K562 (cell line): ENCODE results near the gene FMO5. TPM values are rescaled to one million over a fixed set of nuclear protein-coding genes. Genes with fewer than 3 reads are reported as not detected.

ENCODE experiments used
- CBFA2T3 ChIP-seq: fragments of 450-650 bp; IDR thresholded peaks from 2 replicates; pipeline ENCODE4 v1.6.1; 2017
- DLX4 ChIP-seq: fragments of 250-450 bp; sonication (Bioruptor Pico); IDR thresholded peaks from 2 replicates; pipeline ENCODE4 v1.6.1; 2021; ENCODE audit warnings: mild to moderate bottlenecking
- L3MBTL2 ChIP-seq: fragments of 450-650 bp; IDR thresholded peaks from 2 replicates; pipeline ENCODE4 v1.6.1; 2016; ENCODE audit warnings: mild to moderate bottlenecking, moderate library complexity
- MYC ChIP-seq, 2 experiments: fragments of 250-450 bp in 1 of 2; sonication (Bioruptor Pico) in 1 of 2; IDR thresholded peaks; 2 replicates each; pipeline versions ENCODE4 v1.5.1 to v1.6.1; 2012 to 2021; ENCODE audit warnings: low read depth in 2 of 2, borderline replicate concordance in 1 of 2, improper control_type of control experiment in 1 of 2, low read length in 1 of 2, mild to moderate bottlenecking in 1 of 2, moderate library complexity in 1 of 2
- NFE2L1 ChIP-seq: fragments of 450-650 bp; IDR thresholded peaks from 2 replicates; pipeline ENCODE4 v1.6.1; 2016; ENCODE audit warnings: missing genetic modification characterization, low read depth, mild to moderate bottlenecking, missing compliant biosample characterization, moderate library complexity, borderline replicate concordance
- RBM22 ChIP-seq: fragments of 200-400 bp; formaldehyde crosslinking; IDR thresholded peaks from 2 replicates; pipeline ENCODE4 v1.6.1; 2018; ENCODE audit warnings: low read length, low read depth; ENCODE audit not compliant: poor library complexity, severe bottlenecking
- STAT5A ChIP-seq: IDR thresholded peaks from 2 replicates; pipeline ENCODE4 v1.6.1; 2012; ENCODE audit warnings: low read length, inconsistent platforms, borderline replicate concordance
- ZMIZ1 ChIP-seq, 2 experiments: fragments of 150-350 bp in 1 of 2; IDR thresholded peaks; 2 replicates each; pipeline ENCODE4 v1.6.1; 2012 to 2016; ENCODE audit warnings: low read depth in 2 of 2, low read length in 2 of 2, mild to moderate bottlenecking in 1 of 2, moderate library complexity in 1 of 2
- ZNF253 ChIP-seq: fragments of 250-450 bp; sonication (Bioruptor Pico); conservative IDR thresholded peaks from 2 replicates; pipeline ENCODE4 v1.6.1; 2021; ENCODE audit warnings: mild to moderate bottlenecking
- polyA plus RNA-seq, 8 experiments: library from polyadenylated mRNA; depleted of rRNA in 4 of 8; stranded (reverse) in 5 of 8; unstranded in 3 of 8; fragments of >200 nt; fragmentation: Nextera tagmentation in 2 of 8; fragmentation: Illumina TruSeq in 1 of 8; extraction: Ambion mirVana in 2 of 8; extraction: Trizol in 1 of 8; gene quantifications; 2 replicates each; pipeline versions ENCODE4 v1.2.1 to v1.2.3, GENCODE V29; 2011 to 2014; ENCODE audit warnings: inconsistent platforms in 1 of 8, missing spikeins in 1 of 8
- total RNA-seq, 7 experiments: library from RNA; depleted of rRNA in 6 of 7; stranded (reverse); fragments of >200 nt in 6 of 7; fragmentation: Illumina TruSeq in 2 of 7; extraction: Trizol in 2 of 7; gene quantifications; 2 replicates each; pipeline versions ENCODE4 v1.2.1 to v1.2.3, GENCODE V29; 2011 to 2021; ENCODE audit warnings: low replicate concordance in 1 of 7
- TF ChIP-seq, protein P1 (sequence below): sonication (generic); formaldehyde crosslinking; IDR thresholded peaks from 2 replicates; pipeline ENCODE4 v1.8.0; 2023; ENCODE audit warnings: mild to moderate bottlenecking, missing genetic modification reagents
- TF ChIP-seq, protein P2 (sequence below): fragments of 450-650 bp; IDR thresholded peaks from 2 replicates; pipeline ENCODE4 v1.6.1; 2014; ENCODE audit warnings: low read depth, mild to moderate bottlenecking, moderate library complexity, borderline replicate concordance
- TF ChIP-seq, protein P3 (sequence below): conservative IDR thresholded peaks from 2 replicates; pipeline ENCODE4 v1.6.1; 2011; ENCODE audit warnings: low read depth, mild to moderate bottlenecking, low read length; ENCODE audit not compliant: control insufficient read depth
- TF ChIP-seq, protein P4 (sequence below): sonication (generic); formaldehyde crosslinking; IDR thresholded peaks from 2 replicates; pipeline ENCODE4 v1.9.0; 2022; ENCODE audit warnings: mild to moderate bottlenecking, missing genetic modification reagents

The FMO5 gene
- total and polyA plus RNA-seq, 9 of the 15 experiments (the other 6 are each of a cell fraction or from before 2014, with no cell fraction given): 0.11 to 0.69 (median 0.19) TPM; not detected in 1

- TF ChIP-seq MYC (IDR thresholded peaks at IDR 0.05; ENCODE audit: low read depth, low read length): peak; percentile 93
- TF ChIP-seq MYC (CRISPR knock-in tag; IDR thresholded peaks at IDR 0.05; ENCODE audit: borderline replicate concordance, low read depth): no peak
- no peak for TF ChIP-seq CBFA2T3
- TF ChIP-seq DLX4 (CRISPR knock-in tag): no peak
- TF ChIP-seq STAT5A: no peak
- TF ChIP-seq, protein P1, sequence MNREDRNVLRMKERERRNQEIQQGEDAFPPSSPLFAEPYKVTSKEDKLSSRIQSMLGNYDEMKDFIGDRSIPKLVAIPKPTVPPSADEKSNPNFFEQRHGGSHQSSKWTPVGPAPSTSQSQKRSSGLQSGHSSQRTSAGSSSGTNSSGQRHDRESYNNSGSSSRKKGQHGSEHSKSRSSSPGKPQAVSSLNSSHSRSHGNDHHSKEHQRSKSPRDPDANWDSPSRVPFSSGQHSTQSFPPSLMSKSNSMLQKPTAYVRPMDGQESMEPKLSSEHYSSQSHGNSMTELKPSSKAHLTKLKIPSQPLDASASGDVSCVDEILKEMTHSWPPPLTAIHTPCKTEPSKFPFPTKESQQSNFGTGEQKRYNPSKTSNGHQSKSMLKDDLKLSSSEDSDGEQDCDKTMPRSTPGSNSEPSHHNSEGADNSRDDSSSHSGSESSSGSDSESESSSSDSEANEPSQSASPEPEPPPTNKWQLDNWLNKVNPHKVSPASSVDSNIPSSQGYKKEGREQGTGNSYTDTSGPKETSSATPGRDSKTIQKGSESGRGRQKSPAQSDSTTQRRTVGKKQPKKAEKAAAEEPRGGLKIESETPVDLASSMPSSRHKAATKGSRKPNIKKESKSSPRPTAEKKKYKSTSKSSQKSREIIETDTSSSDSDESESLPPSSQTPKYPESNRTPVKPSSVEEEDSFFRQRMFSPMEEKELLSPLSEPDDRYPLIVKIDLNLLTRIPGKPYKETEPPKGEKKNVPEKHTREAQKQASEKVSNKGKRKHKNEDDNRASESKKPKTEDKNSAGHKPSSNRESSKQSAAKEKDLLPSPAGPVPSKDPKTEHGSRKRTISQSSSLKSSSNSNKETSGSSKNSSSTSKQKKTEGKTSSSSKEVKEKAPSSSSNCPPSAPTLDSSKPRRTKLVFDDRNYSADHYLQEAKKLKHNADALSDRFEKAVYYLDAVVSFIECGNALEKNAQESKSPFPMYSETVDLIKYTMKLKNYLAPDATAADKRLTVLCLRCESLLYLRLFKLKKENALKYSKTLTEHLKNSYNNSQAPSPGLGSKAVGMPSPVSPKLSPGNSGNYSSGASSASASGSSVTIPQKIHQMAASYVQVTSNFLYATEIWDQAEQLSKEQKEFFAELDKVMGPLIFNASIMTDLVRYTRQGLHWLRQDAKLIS (CRISPR knock-in tag): peak; percentile 90
- no peak for TF ChIP-seq ZNF253 (CRISPR knock-in tag)
- TF ChIP-seq RBM22: peak; percentile 61
- no peak for TF ChIP-seq NFE2L1 (tag)
- TF ChIP-seq, protein P2, sequence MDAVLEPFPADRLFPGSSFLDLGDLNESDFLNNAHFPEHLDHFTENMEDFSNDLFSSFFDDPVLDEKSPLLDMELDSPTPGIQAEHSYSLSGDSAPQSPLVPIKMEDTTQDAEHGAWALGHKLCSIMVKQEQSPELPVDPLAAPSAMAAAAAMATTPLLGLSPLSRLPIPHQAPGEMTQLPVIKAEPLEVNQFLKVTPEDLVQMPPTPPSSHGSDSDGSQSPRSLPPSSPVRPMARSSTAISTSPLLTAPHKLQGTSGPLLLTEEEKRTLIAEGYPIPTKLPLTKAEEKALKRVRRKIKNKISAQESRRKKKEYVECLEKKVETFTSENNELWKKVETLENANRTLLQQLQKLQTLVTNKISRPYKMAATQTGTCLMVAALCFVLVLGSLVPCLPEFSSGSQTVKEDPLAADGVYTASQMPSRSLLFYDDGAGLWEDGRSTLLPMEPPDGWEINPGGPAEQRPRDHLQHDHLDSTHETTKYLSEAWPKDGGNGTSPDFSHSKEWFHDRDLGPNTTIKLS: peak; percentile 33; the same call in 1 of the 2 replicates
- TF ChIP-seq, protein P3, sequence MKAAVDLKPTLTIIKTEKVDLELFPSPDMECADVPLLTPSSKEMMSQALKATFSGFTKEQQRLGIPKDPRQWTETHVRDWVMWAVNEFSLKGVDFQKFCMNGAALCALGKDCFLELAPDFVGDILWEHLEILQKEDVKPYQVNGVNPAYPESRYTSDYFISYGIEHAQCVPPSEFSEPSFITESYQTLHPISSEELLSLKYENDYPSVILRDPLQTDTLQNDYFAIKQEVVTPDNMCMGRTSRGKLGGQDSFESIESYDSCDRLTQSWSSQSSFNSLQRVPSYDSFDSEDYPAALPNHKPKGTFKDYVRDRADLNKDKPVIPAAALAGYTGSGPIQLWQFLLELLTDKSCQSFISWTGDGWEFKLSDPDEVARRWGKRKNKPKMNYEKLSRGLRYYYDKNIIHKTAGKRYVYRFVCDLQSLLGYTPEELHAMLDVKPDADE: peak; percentile 75
- TF ChIP-seq L3MBTL2: peak; percentile 67; the same call in 1 of the 2 replicates
- TF ChIP-seq ZMIZ1 (IDR thresholded peaks at IDR 0.05; ENCODE audit: low read depth in 2 of 2, low read length in 2 of 2): peak in 1 of 2 experiments; percentile 20; a peak in 1 of 4 replicates
- TF ChIP-seq, protein P4, sequence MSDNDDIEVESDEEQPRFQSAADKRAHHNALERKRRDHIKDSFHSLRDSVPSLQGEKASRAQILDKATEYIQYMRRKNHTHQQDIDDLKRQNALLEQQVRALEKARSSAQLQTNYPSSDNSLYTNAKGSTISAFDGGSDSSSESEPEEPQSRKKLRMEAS: peak; percentile 78
Measured at GRCh38 chr1:147242449-147243227, 17.5 kb upstream of the FMO5 start, which contains the start of gene CHD1L (continued).
